Anterior cingulate cortex (tissue), 58 donors: ENCODE data around the gene PPP1R10.
"Not testable (repeated sequence)": the region's sequence is repeated elsewhere in the genome, so short reads cannot be mapped to it uniquely, and the experiment has no call there.

Experiments used
- DNase-seq, 58 donors: peaks; one replicate each; lab custom pipeline; 2025; lab: John Stamatoyannopoulos, UW

The PPP1R10 gene

GRCh38 chr6:30616811-30617564, at the start of gene PPP1R10:
Gene PPP1R10, minus strand, starts transcription at chr6:30617243. Its CDS starts 7,299 bp downstream, at chr6:30609944.
- DNase-seq = peak; percentile 88 to 100 (median 99)

- not testable (repeated sequence) for DNase-seq
These were observed 49.3 kb upstream of the PPP1R10 start for GRCh38 chr6:30666300-30666699.

GRCh38 chr6:30664994-30665767, 48.1 kb upstream of the PPP1R10 start:
- no peak for DNase-seq

- not testable (repeated sequence) for DNase-seq
These were observed 40.9 kb upstream of the PPP1R10 start for GRCh38 chr6:30657922-30658321.

- peak in 1 of 58 donors; percentile 2 for DNase-seq
These were observed 40.4 kb upstream of the PPP1R10 start for GRCh38 chr6:30657454-30657853.

GRCh38 chr6:30656513-30656912, 39.5 kb upstream of the PPP1R10 start:
- peak in 1 of 58 donors; percentile 1 for DNase-seq

GRCh38 chr6:30655743-30656094, 38.7 kb upstream of the PPP1R10 start:
- no peak for DNase-seq

- DNase-seq = no peak
These were observed 38.0 kb upstream of the PPP1R10 start for GRCh38 chr6:30654798-30655742.

- DNase-seq = no peak
These were observed 34.1 kb upstream of the PPP1R10 start for GRCh38 chr6:30651143-30651542.

GRCh38 chr6:30647242-30648116, 30.4 kb upstream of the PPP1R10 start:
- DNase-seq = peak in 55 of 58 donors; percentile 24 to 95 (median 77)

GRCh38 chr6:30646450-30647241, 29.6 kb upstream of the PPP1R10 start, which contains the start of gene C6orf136:
Gene C6orf136, plus strand, starts transcription at chr6:30647133. Its CDS starts 99 bp downstream, at chr6:30647232.
- DNase-seq = peak; percentile 63 to 97 (median 90)

GRCh38 chr6:30645989-30646388, 28.9 kb upstream of the PPP1R10 start:
- DNase-seq = no peak

GRCh38 chr6:30644769-30645168, 27.7 kb upstream of the PPP1R10 start:
- no peak for DNase-seq

- no peak for DNase-seq
These were observed 26.6 kb upstream of the PPP1R10 start for GRCh38 chr6:30643656-30644055.

GRCh38 chr6:30641048-30641447, 24.0 kb upstream of the PPP1R10 start:
- DNase-seq = no peak

- no peak for DNase-seq
These were observed 23.4 kb upstream of the PPP1R10 start for GRCh38 chr6:30640481-30640880.

- DNase-seq = no peak
These were observed 18.8 kb upstream of the PPP1R10 start for GRCh38 chr6:30635834-30636233.
